CD4-positive, alpha-beta T cell treated with Interleukin-6 for 4 hours (primary cell): ENCODE data around the gene EPB41L3.
"Not testable (repeated sequence)": the region's sequence is repeated elsewhere in the genome, so short reads cannot be mapped to it uniquely, and the experiment has no call there.

Source experiments
- DNase-seq: peaks from one replicate; pipeline ENCODE4 v3.0.0-alpha.2; 2020; ENCODE audit warnings: mixed read lengths

Gene EPB41L3

GRCh38 chr18:5543773-5544389 lies at the start of gene EPB41L3:
EPB41L3 (minus strand) TSS chr18:5543997; CDS start chr18:5489183, 54,814 bp downstream.
- DNase-seq, result peak; percentile 40

- DNase-seq, result no peak
Observed at GRCh38 chr18:5588529-5588928, 44.7 kb upstream of the EPB41L3 start.

GRCh38 chr18:5585653-5586052 lies 41.9 kb upstream of the EPB41L3 start:
- no peak for DNase-seq

GRCh38 chr18:5584746-5585417 lies 41.1 kb upstream of the EPB41L3 start:
- DNase-seq, result no peak

- no peak for DNase-seq
Observed at GRCh38 chr18:5582849-5583681, 39.3 kb upstream of the EPB41L3 start.

GRCh38 chr18:5582076-5582475 lies 38.3 kb upstream of the EPB41L3 start:
- DNase-seq, result no peak

GRCh38 chr18:5574843-5575242 lies 31.0 kb upstream of the EPB41L3 start:
- DNase-seq, result no peak

GRCh38 chr18:5571666-5572065 lies 27.9 kb upstream of the EPB41L3 start:
- DNase-seq, result no peak

GRCh38 chr18:5570613-5571012 lies 26.8 kb upstream of the EPB41L3 start:
- DNase-seq, result not testable (repeated sequence)

- no peak for DNase-seq
Observed at GRCh38 chr18:5568416-5568815, 24.6 kb upstream of the EPB41L3 start.

GRCh38 chr18:5558851-5559250 lies 15.1 kb upstream of the EPB41L3 start:
- DNase-seq, result no peak

GRCh38 chr18:5556310-5556974 lies 12.6 kb upstream of the EPB41L3 start:
- no peak for DNase-seq

- DNase-seq, result no peak
Observed at GRCh38 chr18:5554629-5555028, 10.8 kb upstream of the EPB41L3 start.

- DNase-seq, result no peak
Observed at GRCh38 chr18:5546660-5547059, 2.9 kb upstream of the EPB41L3 start.

GRCh38 chr18:5543036-5543680 lies 639 bp downstream of the EPB41L3 start:
- DNase-seq, result no peak

- DNase-seq, result no peak
Observed at GRCh38 chr18:5542515-5543035, 1.2 kb downstream of the EPB41L3 start.

GRCh38 chr18:5541644-5542043 lies 2.2 kb downstream of the EPB41L3 start:
- no peak for DNase-seq

GRCh38 chr18:5539391-5539790 lies 4.4 kb downstream of the EPB41L3 start:
- DNase-seq, result no peak

- DNase-seq, result no peak
Observed at GRCh38 chr18:5538544-5538943, 5.3 kb downstream of the EPB41L3 start.

GRCh38 chr18:5537860-5538259 lies 5.9 kb downstream of the EPB41L3 start:
- no peak for DNase-seq

GRCh38 chr18:5534845-5535244 lies 9.0 kb downstream of the EPB41L3 start:
- no peak for DNase-seq

- no peak for DNase-seq
Observed at GRCh38 chr18:5532066-5532465, 11.7 kb downstream of the EPB41L3 start.
